Fibroblast of skin of left quadriceps (primary cell): Measurements from ENCODE around the gene GRK5.
A peak's percentile ranks its signal among the peaks of the same experiment; 100 is the strongest.

Experiments used
- DNase-seq, 2 experiments: peaks; one replicate each; pipeline ENCODE4 v3.0.0-alpha.2; 2013; ENCODE audit warnings: low read depth in 2 of 2

Gene GRK5

DNA sequence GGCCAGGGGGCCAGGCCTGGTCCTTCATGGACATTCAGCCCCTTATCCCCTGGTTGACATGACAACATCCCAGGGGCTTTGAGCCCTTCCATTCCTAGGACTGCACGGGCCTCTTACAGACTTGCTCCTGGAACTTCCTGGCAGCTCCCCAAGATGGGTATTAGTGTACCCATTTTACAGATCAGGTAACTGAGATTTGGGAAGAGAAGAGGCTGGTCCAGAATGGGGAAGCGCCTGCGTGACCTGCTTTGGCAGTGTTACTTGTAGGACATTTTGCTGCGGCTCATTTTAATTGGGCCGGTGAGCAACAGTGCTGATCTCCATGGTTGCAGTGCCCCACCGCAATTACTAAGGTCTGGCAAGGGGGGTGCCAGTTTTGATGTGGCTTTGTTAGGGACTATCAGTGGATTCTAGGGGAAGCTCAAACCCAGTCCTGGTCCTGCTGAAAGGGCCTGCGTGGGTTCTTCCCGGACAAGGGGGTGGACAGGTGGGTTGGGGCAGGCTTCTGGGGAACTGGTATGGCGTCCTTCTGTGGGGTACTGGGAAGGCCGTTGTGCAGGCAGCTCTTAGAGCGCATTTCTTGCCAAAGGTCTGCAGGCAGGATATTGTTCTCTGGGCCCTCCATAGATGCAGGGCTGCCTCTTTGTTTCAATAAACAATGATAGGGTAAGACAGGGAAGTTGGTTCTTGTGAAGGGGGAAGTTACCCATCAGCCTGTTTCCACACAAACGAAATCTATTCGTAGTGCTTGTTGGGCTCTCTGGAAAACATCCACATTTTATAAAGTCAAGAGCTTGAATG lies 197.5 kb downstream of the GRK5 start:
- no peak for DNase-seq

DNA sequence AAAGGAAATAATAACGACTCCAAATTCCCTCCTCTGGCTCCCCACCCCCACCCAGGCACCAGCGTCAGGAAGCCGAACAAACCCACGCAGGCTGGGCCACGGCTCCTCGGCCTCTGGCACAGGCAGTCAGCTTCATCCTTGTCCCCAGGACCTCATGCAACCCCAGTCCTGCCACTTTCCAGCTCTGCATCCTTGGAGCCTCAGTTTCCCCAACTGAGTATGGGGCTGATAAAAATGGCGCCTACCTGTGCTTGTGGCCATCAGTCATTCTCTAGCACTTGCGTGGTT lies 198.1 kb downstream of the GRK5 start:
- DNase-seq = no peak

DNA sequence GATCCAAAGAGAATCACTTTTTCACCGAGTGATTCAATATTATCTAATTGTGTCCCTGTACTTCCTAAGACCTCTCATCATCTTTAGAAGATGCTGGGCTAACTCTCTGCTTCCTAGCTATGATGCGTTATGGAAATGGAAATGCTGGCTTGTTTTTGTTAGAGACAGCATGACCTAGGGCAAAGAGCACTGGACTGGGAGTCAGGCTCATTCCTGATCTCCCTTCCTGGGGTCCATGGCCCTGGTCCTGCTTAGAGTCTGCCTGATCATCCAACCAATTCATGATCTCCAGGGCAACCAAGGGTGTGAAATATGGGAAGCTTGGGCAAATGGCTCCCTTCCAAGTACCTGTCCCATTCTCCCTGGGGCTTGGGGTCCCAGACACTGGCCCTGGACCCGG lies 198.8 kb downstream of the GRK5 start:
- no peak for DNase-seq

DNA sequence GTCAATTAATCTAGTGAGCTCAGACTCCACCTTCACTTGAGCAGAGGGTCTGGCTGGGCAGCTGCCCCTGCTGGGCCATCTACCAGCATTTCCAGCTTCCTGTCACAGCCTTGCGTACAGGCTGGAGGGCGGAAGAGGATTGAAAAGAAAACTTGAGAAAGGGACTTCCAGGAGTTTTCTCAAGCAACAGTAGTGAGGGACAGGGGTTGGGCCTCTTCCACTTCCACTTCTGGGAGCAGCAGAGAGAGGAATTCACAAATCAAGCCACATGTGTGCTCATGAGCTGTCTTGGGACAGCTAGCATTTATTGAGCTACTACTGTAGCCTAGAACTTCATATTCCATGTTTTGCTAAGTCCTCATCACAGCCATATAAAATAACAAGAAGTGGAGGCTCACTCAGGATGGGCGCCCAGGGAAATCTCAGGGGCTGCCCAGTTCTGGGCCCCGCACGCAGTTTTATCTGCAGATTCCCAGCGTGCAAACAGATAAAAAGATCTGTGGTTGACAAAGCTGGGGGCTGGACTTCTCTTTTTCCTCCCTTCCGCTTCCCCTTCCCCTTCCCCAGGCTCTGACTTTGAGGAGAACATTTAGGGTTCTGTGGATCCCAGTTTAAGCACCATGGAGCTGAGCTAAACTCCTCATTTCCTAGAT lies 199.4 kb downstream of the GRK5 start:
- DNase-seq = no peak

DNA sequence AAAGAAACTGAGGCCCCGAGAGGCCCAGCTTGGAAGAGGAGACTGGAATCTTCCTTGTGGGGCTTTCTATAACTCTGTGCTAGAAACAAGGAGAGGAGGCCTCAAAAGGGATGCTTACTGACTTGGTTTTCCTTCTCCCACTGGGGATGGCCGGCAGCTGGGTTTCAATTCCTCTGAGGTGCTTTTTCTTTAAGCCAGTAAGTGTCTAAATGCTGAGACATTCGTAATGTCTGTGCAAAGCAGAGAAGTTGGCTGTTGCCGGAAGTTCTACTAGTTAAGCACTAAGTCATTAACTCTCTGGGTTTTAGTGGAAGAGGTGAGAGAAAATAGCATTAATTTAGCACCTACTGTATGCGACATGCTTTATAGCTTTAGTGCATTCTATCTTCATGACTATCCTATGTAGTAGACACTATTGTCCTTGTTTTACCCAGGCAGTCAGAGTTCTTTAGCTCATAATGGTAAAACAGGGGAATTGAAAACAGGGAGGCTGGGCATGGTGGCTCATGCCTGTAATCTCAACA lies 199.9 kb downstream of the GRK5 start:
- DNase-seq = no peak

DNA sequence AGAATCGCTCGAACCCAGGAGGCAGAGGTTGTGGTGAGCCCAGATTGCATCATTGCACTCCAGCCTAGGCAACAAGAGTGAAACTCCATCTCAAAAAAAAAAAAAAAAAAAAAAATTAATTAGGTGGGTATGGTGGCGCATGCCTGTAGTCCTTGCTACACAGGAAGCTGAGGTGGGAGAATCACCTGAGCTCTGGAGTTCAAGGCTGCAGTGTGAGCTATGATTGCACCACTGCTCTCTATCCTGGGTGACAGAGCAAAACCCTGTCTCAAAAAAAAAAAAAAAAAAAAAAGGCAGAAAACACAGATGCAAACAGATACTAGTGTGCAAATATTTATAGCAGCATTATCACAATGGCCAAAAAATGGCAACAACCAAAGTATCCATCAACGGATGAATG lies 200.7 kb downstream of the GRK5 start:
- no peak for DNase-seq

DNA sequence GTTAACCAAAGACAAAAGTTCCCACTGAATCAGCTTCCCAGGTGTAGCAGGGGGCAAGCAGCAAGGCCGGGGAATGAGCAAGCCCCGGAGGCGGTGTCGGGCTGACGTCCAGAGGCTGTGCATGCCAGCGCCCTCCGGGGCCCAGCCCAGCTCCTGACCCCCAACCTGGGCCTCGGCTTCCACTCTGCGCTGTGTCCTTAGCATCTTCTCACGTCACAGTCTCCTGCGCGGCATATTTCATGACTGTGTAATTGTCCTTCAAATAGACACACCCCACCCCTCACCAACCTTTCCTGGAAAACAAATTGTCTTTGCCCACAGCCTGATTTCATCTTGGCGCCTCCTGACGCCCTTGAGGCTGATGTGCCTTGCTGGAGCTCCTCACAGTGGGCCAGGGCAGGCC lies 201.6 kb downstream of the GRK5 start:
- no peak for DNase-seq

DNA sequence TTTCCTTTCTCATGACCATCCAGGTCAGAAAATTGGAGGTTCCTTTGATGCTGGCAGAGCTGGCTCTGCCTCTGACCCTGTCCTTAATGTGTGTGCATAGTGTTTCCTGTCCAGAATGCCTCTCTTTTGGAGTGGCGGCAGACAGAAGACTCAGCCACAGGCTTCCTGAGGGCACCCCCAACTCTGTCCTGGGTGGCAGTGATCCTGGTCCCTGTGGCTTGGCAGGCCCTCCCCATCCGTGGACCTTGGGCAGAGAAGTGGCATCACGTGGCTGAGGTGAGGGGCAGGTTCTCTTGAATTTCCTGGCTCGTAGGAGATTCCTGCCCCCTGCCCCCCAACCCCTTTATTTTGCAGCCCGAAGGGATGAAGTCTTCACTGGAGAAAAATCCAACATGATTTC lies 202.0 kb downstream of the GRK5 start:
- no peak for DNase-seq

DNA sequence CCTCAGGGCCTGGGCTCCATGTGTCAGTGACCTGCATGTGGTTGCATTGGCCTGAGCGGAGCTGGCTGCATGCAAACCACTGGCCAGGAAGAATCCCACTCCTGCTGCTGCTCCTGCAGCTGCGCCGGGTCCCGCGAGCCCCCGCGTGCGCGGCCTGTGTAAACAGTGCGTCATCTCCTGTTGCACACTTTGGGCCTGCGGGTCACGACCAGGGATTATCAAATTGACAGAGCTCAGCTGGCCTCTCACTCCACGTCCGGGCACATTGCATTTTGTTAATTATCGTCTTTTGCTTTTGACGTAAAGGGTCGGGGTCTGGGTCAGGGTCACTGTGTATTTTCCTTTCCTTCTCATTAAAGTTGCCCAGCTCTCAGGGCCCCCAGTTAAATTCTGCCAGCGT lies 202.5 kb downstream of the GRK5 start:
- no peak for DNase-seq

DNA sequence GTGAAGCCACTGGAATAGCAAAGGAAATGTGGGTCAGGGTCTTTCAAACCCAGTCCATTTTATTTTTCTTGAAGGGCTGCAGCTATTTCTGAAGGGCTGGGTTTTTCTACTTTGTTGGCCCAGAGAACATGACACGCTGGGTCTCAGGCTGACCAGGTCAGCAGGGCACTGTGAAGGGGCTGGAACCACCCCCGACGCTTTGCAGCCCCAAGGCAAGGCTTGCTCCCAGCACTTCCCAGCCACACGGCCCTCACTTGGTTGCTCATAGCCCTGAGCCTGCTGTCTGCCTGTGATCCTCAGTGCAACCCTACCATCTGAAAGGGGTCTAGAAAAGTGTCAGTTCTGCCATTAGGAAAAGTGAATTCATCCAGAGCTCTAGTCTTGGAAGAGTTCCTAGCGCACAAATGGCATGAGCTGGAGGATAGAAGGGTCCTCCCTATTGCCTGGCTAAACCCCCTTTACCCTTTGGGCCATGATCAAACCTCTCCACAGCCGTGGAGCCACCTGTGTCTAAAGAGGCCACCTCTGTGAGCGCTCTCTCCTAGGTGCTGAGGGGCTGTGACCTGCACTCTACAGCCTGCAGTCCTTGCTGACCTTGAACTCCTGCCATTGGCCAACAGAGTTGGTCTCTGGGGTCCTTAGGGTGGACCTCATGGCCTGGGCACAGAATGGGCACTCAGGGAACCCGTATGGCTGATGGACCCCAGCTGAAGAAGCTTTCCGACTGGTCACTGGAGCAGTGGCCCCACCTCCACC lies 203.2 kb downstream of the GRK5 start:
- no peak for DNase-seq

DNA sequence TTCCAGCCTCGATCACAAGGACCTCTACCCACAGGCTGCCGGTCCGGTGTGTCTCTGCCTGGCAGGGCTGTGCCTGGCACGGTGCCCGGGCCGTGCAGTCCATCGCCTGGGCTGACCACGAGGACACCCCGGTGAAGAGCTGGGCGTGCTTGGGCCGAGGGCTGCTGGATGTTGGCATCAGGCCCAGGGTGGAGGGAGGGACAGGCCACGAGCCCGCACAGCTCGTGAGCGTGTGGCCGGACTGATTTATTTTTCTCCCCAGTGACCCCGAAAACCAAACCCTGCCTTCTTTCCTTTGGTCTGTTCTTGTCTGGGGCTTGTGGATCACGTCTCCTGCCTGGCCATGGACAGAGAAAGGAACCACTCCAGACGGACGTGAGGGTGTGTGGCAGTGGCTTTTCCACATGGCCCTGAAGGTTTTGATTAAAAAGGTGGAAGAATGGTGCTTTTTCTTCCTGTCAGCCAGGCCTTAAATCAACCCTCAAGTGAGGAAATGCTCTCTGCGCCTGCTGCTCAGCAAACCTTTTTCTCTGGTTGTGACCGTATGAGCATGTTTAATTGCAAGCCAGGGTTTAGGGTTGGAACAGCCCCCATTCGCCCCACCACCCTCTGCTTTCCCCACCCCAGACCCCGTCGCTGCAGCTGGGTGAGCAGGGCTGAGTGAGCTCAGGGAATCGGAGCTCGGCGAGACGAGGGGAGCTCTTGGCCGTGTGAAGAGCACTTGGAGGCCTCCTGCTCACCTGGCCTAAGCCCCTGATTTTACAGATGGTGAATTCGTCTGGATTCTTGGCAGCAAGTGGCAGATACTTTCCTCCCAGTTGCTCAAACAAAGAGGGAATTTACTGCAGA lies 205.1 kb downstream of the GRK5 start:
- peak; percentile 49 to 53 for DNase-seq

DNA sequence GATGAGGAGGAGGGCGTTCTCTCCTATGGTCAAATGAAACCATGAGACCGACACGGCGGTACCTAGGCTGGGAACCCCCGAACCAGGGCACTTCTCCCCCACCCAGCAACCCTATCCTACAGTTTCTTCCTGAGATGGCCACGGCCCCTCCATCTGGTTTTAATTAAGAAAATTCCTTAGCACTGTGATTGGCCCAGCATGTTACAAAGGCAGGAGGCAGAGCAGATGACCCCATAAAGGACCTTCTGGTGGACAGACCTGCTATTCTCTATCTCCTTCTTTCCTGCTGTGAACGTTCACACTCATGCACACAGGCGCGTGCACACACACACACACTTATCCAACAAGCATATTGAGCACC lies 205.7 kb downstream of the GRK5 start:
- DNase-seq = peak; percentile 29 to 44

DNA sequence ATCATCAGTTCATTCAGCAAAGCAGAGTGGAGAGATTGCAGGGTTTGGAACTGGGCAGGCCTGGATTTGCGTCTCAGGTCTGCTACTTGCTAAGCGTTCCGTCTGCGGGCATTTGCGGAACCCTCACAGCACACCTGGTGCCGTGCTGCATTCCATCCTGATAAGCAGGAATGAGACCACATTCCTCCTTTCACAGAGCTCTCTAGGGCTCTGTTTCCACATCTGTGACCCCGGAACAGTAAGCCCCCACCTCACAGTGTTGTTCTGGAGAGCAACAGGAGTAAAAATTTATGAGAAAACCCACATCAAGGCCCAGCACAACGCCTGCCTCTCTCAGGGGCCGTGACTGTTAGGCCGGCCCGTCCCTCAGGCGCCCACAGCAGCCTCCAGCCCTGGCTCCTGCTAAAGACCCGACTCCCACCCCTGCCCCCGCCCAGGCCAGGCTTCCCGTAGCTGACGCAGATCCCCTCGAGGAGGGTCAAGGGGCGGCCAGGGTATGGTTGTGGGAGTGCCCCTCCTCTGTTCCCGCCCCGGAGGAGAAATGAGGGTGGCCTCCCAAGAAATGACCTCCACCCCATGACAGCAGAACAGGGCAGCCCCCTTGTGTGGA lies 206.2 kb downstream of the GRK5 start:
- no peak for DNase-seq

DNA sequence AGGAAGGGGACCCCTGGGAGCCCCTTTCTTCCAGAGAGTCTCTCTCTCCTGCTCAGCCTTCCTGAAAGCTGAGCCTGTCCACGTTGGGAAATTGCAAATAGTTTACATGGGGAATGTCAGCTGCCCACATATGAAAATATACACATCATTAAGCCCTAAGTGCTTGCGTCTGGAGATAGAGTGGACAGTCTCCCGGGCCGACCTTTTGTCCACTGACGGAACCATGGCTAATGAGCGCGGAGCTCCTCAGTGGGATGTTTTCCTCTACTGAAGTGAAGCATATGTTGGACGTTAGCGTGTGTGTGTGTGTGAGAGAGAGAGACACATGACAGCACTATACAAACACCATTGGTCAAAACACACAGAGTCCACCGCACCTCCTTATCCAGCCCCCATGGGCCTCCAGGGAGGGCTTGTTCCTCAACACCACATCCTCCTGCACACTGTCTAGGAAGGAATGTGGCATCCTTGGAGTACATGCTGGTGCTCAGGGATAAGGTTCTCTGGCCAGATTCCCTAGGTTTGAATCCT lies 206.8 kb downstream of the GRK5 start:
- DNase-seq = peak in 1 of 2 experiments; percentile 20

DNA sequence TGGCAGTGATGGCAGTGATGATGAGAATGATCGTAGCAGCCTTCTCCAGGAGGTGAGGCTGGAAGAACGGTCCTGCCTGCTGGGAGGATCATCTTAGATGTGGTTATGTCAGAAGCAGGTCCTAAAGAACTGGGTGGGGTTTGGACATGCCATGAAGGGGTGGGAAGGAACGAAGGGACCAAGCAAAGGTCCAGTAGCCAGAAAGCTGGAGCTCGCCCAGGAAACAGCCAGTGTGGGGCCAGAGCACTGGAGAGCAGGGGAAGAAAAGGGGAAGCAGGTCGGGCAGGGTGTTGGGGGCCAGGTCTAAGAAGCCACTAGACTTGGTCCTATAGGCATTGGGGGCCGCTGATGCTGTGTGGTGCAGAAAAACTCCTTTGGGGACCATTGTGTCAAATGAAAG lies 207.8 kb downstream of the GRK5 start:
- DNase-seq = no peak

DNA sequence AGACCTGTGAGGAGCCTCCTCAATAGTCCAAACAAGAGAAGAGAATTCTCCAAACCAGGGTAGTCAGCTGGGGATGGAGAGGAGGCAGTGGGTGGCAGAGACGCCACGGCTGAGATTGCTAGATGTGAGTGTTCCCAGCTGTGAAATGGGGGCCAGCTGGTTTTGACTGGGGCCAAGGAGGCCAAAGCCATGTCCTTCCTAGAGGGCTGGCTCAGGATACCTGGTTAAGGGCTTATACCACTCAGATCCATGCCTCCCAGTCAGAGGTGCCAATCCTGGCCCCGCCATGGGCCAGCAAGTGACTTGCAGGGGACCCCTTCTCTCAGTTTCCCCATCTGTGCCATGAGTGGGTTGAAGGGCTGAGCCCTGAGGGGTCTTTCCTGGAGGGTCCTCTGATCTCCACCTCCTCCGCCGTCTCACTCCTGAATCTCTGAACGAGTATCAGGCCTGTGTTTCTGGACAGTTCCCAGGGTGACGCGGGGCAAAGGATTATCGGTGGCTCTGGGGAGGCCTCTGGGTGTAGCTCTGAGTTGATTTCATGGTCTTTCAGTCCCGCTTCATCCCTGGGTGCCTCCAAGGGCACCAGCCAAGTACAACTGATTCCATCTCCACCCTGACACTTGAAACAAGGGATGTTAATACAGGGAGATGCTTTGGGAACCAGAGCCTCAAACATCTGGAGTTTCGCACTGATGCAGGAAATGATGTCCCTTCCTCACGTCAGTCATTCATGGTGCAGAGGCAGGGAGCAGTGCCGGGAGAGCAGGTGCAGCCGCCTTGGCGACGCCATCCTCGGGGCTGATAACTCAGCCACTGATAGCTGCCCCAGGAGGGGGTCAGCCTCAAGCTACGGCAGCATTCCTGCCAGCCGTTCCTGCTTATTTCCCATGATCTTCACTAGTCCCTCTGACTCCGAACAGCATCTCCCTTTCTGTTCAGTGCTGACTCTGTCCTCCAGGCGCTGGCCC lies 208.4 kb downstream of the GRK5 start:
- DNase-seq = no peak

DNA sequence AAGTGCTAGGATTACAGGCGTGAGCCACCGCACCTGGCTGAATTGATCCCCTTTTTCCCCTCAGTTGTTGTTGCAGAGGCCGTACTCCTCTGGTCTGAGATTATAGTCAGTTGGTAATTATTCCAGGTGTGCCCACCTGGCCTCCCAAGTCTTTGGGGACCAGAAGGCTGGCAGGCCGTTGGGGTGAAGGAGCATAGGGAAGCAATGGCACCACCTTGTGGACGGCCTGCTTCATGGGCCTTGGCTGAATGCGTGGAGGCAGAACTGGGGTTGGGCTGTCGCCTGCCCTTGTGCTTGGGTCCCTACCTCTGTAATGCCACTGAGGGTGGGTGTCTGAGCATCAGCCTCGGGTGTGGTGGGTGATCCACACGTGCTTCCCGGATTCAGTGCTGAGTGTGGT lies 209.5 kb downstream of the GRK5 start:
- no peak for DNase-seq

DNA sequence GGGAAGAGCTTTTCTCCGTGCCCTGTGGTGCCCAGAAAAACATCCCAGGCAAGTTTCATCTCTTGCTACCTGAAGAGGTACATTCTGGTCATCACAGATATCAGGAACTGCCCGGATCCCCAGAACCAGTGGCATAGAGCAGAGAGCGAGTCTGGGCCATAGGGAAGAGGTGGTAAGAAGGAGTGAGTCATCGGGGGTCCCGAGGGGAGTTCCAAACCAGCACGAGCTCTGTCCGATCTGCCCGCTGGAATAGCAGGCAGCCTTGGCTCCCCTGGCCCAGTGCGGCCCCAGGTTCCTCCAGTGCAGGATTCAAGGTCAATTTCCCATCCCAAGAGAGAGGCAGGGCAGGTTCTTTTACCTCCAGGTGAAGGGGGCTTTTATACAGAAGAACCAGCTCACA lies 210.5 kb downstream of the GRK5 start:
- DNase-seq = no peak

DNA sequence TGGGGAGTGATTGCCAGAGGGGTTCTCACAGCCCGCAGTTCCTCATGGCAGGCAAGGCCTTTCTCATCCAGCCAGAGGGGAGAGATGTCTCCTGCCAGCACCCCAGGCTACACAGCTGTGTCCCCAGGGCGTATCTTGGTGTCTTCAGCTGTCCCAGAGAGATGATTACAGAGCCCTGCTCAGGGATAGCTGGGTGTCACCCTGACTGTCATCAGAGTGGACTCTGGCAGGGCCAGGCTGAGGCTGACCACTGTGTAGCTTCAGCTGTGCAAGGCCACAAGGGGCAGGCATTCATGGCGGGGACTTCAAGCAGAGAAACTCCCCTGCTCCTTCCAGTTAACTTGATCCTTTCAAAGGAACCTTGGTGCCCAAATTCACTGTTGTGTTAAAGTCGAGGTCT lies 211.0 kb downstream of the GRK5 start:
- DNase-seq = no peak

DNA sequence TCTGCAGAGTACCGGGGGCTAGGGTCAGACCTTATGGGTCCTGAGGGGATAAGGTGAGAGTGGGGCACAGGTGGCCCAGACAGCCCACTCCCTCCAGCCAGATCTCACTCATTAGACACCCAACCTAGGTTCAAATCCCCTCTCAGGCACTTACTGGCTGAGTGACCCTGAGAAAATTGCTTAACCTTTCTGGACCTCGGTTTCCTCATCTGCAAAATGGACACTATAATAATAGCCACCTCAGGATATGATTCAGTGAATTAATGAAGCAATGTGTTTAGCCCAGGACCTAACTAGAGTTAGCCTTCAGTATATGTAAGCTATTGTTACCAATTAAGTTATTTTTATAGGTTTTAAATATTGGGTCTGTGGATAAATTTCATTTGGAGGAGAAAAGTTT lies 212.6 kb downstream of the GRK5 start:
- DNase-seq = no peak
